Activated CD4-positive, alpha-beta T cell treated with anti-CD3 and anti-CD28 coated beads, Interleukin-2, amount 50 U/mL, for 1 hour (primary cell): ENCODE measurements around the gene CSN1S1.

ENCODE experiments used
- DNase-seq: peaks from one replicate; pipeline ENCODE4 v3.0.0-alpha.2; 2020

CSN1S1 gene

GRCh38 chr4:69995526-69996016 lies 64.7 kb downstream of the CSN1S1 start, which contains the start of gene STATH:
Gene STATH (plus strand): TSS chr4:69995966. CDS start chr4:69998438, 2,472 bp downstream.
- no peak for DNase-seq
